ENCODE data around the gene RASD2.

RASD2 gene

DNA sequence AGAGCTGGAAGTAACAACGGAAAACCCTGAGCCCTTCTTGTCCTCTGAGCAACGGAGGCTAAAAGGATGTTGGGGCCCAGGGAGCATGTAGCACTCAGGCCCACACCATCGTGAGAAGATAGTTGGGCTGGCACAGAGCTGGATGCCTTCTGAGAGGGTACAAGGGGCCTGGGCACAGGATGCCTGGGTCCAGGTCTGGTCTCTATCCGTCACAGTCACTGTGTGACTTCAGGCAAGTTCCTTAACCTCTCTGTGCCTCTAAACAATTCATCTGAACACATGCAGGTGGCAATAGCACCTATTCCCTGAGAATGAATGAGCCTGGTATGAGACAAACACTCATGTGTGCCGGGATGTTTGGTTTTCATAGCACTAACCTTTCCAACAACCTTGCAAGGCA lies 47.3 kb downstream of the RASD2 start:
- DNase-seq: no peak

GRCh38 chr22:35589071-35589755 lies 48.6 kb downstream of the RASD2 start:
- no peak for DNase-seq

DNA sequence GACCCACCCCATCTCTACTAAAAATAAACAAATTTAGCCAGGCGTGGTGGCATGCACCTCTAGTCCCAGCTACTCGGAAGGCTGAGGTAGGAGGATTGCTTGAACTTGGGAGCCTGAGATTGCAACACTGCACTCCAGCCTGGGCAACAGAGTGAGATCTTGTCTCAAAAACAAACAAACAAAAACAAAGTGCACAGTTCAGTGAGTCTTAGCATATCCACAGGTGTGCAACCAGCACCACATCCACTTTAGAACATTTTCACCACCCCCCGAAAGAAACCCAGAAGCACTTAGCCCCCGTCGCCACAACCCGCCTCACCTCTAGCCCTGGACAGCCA lies 49.1 kb downstream of the RASD2 start:
- no peak for DNase-seq

DNA sequence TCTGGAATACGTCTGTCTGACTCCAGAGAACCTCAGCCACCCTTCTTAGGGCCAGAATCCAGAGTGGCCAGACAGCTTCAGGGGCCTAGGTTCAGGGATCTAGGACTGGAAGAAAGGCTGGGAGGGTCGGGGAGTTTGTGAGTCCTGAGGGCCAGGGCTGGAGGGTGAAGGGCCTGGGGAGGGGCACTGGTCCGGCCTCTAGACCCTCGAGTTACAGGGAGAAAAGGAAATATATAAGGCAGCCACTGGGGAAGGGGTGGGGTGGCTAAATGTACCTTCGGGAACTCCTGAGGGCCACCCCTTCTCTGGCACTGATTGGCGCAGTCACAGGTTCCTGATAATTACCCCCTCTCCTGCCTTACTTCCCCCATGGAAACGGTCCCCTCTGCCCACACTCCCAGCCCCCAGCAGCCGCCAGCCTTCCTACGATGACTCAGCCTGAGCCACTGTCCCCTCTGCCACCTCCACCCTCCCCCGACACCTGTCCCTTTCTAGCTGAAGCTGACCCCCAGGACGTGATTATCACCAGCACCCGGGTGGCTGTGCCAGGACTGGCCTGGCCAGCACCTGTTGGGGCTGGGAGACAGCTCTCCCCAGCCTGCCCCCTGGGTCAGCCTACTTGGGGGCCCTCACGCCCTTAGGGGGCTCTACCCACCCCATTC lies 50.1 kb downstream of the RASD2 start:
- no peak for DNase-seq

DNA sequence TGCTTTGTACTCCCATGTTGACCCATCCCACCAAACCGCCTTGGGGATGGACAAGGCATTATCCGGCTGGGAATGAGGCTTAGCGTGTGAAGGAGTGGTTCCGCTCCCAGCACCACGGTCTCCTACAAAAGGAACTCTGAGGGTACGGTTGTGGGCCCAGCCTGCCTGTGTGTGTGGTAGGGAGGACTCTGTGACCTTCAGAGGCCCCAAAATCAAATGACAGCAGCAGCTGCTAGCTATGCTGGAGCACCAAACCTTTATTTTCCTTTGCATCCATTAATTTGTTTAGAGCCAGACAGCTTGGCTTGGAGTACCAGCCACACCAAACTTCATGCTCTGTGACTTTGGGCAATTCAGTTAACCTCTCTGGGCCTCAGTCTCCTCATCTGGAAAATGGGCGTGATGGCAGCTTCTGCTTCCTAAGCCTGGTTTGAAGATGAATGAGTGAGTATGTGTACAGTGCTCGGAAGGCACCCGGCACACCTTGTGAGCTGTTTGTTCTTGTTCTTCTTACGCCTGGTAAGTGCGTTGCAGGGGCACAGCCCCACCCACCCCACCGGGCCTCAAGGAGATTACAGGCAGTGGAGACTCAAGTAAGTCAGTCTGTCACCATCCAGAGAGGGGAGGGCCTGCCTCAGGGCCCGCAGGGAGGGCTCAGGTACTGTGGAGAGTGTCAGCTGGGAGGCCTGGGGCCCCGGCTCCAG lies 51.2 kb downstream of the RASD2 start:
- no peak for DNase-seq

GRCh38 chr22:35592418-35592967 lies 51.9 kb downstream of the RASD2 start:
- no peak for DNase-seq

GRCh38 chr22:35593071-35593890 lies 52.6 kb downstream of the RASD2 start:
- no peak for DNase-seq

DNA sequence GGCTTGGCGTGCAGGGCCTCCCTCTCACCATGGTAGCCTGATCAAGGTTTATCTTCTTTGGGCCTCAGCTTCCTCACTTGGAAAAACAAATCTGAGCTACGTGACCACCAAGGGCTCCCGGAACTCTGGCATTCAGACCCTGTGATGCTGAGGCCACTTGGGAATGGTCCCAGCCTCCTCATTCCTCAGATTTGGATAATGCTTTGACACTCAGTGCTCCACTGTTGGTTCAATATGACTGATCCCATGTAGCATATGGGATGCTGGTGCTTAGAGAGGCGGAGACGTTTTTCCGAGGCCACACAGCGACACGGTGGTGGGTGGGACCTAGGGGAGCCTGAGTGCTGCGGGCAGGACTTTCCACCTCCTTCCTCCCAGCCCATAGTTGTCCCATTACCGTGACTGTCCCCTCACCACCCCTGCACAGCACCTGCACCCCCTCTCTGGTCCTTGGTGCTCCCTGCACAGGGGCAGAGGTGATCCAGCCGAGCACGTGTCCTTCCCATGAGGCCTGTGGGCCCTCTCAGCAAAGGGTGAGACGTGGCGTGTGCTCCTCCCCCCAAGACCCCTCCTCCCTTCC lies 53.4 kb downstream of the RASD2 start:
- DNase-seq: no peak

DNA sequence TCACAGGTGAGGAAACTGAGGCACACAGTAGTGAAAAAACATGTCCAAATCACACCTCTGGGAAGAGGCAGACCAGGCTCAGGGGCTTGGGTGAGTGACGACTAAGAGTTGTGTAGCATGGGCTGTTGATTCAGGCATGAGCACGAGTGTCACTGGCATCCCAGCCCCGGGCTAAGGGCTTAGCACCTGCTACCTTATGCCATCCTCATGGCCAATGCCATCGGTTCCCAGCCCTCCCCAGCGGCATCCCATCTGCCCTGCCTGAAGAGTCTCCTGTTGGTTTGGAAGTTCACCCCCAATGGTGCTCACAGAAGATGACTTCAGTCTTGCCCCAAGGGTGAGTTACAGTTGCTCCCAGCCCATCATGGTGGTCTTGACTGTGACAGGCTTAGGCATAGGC lies 54.1 kb downstream of the RASD2 start:
- no peak for DNase-seq

GRCh38 chr22:35596821-35597220 lies 56.2 kb downstream of the RASD2 start:
- no peak for DNase-seq

DNA sequence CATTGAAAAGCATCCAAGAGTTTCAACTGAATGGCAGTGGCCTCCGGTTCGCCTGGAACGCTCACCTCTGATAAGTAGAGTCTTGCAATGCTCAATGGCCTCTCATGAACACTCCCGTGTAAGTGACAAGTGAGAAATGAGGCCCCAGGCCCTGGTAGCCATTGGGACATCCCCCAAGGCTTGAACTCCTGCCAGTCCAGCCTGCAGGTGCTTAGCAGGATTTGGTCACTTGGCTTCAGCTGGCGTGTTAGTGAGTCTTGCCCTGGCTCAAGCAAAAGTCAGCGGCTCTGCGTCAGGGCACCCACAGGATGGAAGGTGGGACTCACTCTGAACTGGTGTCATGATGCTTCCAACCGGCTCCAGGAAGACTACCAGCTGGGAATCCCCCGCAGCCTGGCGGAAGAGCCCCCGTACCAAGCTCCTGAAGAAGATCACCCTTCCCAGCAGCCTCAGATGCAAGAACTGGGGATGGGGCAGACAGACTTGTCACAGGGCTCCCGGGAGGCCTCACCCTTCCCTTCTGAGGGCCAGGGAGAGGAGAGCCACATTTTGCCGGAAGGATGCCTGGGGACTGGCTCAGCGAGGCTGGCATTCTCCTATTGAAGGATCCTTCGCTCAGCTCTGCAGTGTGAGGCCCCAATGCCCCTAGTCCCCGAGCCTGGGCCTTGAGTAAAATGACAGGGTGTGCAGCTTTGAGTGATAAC lies 57.2 kb downstream of the RASD2 start:
- DNase-seq: peak; percentile 51

GRCh38 chr22:35598396-35598710 lies 57.7 kb downstream of the RASD2 start:
- no peak for DNase-seq

DNA sequence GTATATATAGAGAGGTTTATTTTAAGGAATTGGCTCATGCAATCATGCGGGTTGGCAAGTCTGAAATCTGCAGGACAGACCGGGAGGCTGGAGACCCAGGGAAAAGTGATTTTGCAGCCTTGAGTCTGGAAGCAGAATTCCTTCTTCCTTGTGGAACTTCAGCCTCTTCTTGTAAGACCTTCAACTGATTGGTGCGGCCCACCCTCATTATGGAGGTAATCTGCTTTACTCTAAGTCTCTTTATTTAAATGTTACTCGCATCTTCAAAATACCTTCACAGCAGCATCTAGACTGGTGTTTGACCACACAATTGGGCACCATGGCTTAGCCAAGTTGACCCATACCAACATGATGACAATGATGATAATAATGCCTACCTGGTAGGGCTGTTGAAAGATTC lies 58.7 kb downstream of the RASD2 start:
- no peak for DNase-seq

DNA sequence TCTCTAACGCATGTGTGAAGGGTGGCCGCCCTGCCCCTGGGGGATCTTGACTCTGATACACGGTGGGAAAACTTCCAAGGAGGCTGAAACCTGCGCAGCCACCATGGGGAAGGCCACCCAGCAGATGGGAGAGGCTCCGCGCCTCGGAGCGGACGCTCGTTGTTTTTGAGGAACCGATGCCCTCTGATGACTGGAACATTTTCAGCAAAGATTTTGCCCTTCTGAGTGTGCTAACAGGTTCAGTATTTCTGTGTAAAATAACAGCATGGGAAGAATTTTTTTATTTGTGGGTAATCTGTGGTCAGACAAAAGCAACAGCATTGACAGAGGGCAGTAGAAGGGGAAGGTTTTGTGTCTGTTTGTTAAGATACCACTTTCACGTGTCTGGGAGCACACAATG lies 59.8 kb downstream of the RASD2 start:
- DNase-seq: no peak

GRCh38 chr22:35601013-35601580 lies 60.5 kb downstream of the RASD2 start:
- no peak for DNase-seq

DNA sequence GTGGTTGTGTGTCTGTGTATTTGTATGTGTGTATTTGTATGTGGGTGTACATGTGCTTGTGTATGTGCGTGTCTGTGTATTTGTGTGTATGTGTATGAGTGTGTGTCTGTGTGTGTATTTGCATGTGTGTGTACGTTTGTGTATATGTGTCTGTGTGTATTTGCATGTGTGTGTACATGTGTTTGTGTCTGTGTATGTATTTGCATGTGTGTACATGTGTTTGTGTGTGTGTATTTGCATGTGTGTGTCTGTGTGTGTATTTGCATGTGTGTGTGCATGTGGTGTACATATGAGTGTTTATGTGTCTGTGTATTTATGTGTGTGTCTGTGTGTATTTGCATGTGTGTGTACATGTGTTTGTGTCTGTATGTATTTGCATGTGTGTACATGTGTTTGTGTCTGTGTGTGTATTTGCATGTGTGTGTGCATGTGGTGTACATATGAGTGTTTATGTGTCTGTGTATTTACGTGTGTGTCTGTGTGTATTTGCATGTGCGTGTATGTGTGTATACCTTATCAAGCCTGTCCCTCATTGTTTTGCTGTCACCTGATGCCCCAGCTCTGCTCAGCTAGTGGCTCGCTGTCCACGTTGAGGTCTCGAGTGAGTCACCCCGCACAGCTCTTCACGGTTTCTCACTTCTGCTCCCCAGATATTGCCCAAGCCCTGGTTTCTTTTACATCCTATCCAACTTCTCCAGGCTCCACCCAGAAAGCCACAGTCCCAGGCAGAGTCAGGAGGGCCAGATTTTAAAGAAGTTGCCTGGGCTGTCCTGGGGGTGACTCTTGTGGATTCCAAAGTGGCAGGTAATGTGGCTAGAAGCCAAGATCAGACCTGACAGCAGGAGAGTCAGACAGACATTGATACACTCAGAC lies 61.3 kb downstream of the RASD2 start:
- DNase-seq: peak; percentile 55
